G401.6 (cell line): ENCODE measurements around the gene CREB3.

Experiments used
- FAIRE-seq: peaks from 2 replicates; lab custom pipeline; 2012; peaks lifted over from hg19 to GRCh38; lab: Jason Lieb, UNC

CREB3 gene

DNA sequence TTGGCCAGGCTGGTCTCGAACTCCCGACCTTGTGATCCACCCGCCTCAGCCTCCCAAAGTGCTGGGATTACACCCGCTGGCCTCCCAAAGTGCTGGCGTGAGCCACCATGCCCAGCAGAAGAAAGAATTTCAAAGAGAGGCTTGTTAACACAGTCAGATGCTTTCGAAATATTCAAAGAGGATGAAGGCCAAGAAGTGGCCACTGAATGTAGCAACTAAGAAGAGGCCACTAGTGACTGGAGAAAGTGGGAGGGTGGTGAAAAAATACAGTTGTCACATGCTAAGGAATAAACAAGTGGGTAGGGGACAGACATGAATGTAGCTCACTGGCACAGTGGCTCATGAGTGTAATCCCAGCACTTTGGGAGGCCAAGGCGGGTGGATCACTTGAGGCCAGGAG, 29.8 kb upstream of the CREB3 start:
- no peak for FAIRE-seq

DNA sequence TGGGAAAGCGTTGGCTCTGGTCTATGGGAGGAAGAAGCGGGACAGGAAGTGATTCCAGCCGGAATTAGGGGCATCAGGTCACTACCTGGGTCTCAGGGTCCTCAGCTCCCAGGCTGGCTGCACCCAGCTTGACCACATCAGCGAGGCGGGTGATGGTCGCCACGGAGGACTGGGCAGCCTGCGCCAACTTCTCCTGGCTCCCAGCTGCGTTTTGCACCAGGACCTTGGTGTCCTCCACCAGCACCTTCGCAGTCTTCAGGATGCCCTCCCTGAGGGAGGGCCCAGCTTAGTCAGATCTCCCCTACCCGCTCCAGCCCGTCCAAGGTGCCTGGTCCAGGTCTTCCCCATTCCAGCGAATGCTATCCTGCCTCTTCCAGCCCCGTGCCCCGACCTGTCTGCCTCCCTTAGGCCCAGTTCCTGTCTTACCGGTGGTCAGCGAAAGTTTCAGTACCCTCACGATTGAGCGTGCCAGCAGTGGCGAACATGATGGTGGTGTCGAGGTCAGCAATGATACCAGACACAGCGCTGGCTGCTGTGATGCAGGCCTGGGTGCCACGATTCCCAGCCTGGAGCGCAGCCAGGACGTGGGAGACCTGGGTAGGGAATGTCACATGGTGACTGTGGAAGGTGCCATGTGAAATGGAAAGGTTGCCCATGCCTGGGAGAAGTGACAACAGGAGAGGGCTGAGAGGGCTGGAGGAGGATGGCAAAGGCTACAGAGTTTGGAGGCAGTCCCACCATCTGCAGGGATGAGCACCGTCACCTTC, 28.4 kb upstream of the CREB3 start:
- FAIRE-seq = no peak

DNA sequence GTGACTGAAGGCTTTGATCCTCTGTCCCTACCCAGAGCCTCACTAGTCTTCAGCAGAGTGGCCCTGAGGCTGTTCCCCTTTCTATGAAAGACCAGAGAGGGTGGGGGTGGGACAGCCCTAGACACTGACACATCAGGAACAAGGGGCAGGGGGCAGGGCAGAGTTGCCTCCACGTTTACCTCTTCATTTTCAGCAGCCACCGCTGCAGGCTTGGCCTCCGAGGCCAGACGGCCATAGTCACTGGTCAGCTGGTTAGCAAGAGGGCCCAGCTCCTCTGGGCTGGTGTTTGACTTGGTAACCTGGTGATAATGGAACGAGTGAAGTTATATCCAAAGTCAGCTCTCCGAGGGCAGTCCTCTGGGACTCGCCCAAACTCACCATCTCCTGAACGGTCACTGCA, 27.1 kb upstream of the CREB3 start:
- no peak for FAIRE-seq

DNA sequence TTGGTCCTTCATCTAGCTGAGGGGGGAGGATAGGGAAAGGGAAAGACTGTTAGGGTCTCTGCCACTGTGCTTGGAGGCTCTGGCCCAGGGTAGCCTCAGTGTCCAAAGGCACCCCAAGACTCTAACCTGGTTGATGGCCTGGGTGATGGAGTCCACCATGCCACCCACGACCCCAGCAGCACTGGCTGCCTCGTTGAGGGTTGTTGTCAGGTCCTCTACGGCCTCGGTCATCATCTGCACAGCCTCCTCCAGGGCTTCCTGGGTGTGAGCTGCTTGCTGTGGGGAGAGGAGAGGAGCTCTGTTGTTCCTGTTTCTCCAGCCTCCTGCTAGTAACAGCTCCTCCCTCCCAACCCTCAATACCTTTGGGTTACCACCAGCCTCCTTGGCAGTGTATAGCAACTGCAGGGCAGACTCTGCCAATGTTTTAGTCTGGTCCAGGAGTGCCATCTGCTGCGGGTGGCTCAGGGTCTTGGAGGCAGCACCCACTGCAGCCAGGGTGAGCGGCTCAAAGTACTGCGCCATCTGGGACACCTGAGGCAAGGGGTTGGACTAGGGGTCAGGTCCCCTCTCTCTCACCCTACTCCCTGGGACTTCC, 26.5 kb upstream of the CREB3 start:
- FAIRE-seq = no peak

DNA sequence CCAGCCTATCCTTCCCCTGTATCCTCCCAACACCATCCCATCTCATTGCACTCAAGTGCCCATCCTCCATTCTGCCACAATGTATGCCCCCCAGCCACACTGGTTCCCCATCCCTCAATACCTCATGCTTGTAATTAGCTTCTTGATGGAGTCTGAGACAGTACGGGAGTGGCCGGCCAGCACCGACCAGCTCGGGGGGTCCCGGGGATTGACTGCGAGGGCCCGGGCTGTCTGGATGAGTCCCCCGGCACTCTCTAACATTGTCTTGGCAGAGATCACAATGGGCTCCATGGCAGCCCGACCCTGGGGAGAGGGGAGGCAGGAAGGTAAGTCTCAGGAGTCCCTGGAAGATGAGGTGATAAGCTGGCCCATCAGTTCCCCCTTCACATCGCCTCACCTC, 25.5 kb upstream of the CREB3 start:
- FAIRE-seq = no peak

DNA sequence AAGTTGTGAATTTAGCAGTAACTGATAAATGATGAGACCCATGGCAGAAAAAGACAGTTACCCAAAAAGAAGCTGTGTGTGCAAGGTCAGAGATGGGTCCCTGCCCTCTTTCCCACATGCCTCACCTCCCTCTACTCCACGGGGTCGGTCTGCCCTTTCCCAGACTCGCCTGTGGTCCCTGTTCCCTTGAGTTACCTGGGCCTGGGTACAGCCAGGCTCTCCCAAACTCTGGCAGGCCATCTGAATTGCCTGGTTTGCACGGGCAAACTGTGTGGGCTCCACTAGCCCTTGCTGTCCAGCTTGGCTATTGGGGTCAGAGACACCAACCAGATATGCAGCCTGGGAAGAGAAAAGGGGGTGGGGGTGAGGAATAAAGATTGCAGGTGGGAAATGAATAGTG, 24.3 kb upstream of the CREB3 start:
- no peak for FAIRE-seq

DNA sequence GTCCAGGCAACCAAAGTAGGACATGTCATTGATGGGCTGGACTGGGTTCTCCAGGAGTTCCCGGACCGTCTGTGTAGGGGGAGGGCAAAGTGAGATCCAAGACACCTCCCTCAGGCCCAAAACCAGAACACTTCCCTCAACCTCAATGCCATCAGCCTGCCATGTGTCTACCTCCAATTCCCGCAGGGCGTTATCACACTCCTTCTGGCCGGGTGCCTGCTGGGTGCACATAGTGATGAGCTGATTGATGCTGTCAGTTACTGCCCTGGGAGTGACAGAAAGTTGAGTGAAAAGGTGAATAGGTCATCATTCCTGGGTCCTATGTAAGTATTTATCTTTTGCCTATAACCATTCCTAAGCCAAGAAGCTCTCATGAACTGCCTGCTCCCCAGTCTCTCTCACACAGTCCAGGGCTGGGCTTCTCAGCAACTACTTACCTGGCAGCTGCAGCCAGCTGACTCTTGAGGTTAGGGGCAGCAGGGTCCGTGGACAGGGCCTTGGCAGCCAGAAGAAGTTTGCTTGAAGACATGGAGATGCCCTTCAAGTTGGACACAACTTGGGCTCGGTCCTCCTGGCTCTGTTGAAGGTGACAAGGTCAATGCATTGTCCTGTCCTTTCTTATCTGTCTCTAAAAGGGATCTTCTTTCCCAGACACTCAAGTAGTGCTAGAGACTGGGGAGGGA, 21.5 kb upstream of the CREB3 start:
- no peak for FAIRE-seq

DNA sequence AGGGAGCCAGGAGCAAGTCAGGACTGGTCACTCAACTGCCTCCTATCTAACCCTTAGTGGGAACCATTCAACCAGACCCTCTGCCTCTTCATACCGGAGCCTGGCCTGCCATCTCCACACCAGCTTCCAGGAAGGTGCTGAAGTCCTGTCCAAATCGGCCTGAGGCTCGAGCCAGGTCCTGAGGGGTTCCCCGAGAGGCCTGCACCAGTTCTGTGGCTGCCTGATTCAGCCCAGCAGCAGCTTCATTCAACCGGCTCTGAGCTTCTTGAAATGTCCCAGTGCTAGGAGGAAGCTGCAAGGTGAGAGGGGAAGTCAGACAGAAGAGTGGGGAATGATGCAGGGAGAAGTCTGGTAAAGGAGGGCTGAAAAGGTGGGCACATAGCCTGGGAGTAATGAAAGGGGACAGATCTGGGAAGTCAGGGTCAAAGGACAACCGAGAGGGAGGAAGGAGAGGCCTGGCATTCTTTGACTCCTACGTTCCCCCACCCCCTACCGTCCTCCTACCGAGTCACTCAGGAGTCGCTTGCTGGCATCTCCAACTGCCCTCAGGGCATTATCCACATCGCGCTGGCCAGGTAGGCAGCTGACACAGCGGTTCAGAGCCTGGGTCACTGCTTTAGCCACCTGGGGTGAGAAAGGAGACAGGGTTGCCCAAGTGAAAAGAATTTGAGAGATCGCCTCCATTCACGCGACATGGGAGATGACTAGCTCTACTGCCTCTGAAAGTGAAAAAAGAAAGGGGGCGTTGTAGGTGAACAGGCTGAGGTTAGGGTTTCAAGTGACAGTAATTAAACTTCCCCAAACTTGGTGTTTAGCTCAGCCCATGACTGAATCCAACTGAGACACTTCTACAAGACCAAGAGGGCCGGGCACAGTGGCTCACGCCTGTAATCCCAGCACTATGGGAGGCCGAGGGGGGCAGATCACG, 20.7 kb upstream of the CREB3 start:
- no peak for FAIRE-seq

DNA sequence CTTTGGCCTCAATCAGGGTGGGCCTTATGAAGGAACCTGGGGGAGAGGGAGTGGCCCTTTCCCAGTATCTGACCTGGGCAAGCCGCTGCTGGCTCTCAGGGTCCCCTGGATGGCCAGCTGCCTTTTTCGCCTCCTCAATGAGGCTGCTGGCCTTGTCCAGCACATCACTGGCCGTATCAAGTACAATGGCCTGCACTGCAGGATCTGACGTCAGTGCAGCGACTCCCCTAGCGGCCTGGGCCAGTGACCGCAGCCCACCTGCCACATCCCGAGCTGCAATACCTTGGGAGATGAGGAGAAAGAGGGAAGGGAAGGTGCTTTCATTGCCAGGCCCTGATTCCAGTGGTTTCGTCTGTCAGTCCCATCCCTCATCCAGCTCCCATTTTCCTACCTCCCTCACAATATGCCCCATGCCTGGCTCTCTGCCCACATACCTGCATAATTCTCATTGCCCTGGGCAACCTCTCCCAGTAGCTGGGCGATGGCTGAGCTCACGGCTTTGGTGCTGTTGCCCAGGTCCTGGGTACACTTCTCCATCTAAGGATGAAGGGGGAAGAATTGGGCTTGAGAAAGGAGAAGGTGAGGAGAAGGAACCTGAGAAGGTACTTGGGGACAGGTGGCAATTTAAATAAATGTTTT, 19.6 kb upstream of the CREB3 start:
- no peak for FAIRE-seq

DNA sequence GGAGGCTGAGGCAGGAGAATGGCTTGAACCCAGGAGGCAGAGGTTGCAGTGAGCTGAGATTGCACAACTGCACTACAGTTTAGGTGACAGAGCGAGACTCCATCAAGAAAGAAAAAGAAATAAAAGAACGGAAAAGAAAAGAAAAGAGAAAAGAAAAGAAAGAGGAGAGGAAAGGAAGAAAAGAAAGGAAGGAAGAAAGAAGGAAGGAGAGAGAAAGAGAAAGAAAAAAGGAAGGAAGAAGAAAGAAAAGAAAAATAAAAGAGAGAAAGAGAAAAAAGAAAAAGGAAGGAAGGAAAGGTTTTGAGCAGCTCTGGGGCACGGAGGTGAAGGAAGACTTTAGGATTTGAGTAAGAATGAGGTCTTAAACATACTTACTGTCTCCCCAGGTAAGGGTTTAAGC, 18.9 kb upstream of the CREB3 start:
- FAIRE-seq = no peak

DNA sequence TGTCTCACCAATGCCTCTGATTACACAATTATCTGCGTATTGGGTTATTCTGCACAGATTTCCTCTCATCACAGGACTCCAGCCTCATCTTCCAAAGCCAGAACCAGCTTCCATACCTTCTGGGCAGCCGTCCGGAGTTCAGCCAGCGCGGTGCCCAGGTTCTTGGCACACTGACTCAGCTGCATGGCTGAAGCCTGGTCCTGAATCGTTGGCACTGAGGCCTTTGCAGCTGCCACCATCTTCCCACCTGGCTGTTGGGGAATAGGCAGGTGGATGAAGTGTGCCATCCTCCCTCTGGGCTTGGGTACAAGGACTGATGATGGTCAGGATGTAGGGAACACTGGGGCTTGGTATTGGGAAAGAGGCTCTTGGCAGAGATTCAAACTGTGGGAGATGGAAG, 18.3 kb upstream of the CREB3 start:
- FAIRE-seq = no peak

DNA sequence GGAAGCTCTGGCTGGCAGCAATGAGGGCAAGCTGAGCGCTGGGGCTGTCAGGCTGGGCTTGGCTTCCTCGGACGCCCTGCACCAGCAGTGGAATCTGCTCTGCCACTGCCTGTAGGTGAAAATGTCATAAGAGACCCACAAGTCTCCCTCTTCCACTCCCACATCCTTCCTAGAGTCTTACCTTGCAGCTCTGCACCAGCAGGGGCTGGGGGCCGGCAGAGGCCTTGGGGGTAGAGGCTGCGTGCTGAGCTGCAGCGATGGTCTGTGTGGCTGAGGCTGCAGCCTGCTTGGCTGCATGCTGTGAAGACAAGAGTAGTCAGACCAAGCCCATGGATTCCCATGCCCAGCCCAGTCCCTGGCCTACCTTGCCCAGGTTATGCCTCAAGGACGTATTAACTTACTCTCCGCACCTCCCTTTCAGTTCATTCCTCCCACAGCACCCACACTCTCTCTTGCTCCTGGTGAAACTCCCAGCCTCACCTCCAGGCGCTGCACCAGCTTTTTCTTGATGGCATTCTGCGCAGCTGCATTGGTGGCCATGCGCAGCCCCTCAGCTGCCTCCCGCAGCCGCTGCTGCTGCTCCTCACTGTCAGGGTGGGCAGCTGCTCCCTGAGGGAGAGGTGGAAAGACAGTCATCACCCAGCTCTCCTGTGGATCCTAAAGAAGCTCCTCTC, 17.8 kb upstream of the CREB3 start:
- FAIRE-seq = no peak

DNA sequence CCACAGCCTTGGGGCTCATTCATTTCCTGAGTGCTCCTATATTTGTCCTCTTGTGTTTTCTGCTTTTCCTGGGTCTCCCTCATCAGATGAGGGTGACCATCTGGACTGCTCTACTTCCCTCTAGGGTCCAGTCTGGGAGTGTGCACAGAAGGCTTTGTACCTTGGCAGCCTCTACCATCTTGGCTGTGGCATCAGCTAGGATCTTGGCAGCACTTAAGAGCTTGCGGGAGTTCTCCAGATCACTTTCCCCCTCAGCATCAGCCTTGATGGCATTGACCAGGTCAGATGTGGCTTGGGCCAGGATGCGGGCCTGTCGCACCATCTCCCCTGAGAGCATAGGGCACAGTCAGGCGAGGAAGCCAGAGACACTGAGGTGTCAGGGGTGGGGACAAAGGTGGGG, 16.2 kb upstream of the CREB3 start:
- no peak for FAIRE-seq

DNA sequence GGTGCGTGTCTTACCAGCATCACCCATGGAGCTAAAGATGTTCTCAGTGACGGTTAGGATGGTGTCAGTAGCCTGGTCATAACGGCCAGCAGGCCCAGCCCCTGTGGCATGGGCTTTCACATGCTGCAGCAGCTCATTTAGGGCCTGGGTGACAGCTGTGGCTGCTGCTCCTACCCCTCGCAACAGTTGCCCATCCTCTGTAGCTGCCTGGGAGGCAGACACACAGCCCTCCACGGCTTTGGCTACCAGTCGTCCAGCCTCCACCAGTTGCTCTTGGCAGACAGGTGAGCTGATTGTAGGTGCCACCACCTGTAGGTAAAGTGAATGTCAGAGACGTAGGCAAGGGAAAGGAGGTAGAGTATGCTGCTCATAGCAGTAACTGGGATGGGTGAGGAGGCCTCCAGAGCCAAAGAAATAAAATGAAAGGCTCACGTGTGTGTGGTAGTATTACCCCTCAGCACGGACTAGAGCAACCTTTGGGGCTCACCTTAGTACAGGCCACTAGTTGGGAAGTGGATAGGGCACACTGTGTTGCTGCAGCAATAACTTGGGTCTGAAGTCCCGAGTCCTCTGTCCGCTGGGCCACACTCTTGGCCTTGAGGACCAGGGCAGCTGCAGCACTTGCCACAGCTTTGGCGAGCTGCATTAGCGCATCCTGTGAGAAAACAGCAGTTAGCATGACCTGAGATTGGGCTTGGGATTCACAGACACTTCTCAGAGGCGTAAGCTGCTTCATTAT, 15.2 kb upstream of the CREB3 start:
- FAIRE-seq = no peak

DNA sequence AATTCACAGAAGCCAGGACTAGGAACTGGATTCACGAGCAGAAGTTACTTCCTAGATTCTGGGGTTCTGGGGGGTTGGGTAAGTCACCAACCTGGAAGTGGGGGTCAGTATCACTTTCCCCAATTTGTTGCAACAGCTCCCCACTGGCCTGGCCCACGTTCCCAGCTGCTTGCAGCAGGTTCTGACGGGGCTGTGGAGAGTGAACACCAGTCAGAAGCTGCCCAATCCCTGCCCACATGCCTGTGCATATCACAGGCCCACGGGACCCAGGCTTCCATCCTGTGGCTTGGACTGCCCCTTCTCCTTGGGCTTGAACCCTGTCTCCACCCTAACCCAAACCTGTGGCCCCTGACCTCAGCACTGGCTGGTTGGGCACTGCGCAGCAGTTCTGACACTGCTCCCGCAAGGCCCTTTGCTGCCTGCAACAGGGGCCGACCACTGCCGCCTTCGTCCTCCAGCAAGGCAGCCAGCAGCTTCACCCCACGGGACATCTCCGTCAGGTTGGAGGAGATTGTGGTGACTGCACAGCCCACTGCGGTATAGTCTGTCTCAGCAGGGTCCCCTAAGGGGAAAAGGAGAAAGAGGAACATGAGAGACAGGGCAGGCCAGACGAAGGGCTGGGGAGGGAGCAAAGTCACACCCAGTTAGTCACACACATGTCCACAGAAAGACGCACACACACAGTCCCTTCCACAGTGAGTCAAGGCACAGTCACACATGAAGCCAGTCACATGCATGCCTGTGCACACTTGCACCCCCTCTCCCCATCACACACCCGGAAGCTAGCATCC, 13.6 kb upstream of the CREB3 start:
- no peak for FAIRE-seq

DNA sequence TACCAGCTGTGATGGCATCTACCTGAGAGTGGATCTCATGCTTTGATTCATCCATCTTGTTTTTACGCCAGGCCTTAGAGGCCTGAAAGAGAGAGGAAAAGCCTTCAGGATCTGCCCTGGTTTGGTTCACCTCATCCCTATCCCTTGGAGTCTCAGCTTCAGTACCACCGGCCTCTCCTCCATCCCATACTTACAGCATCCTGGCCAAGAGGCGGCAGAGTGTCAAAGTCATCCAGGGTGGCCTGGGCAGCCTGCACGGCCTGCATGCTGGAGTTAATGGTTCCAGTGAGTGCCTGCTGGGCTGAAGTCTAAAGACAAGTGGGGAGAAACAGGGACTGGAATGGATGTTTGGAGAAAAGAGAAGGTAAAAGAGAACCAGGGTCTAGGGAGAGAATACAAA, 12.9 kb upstream of the CREB3 start:
- FAIRE-seq = no peak

DNA sequence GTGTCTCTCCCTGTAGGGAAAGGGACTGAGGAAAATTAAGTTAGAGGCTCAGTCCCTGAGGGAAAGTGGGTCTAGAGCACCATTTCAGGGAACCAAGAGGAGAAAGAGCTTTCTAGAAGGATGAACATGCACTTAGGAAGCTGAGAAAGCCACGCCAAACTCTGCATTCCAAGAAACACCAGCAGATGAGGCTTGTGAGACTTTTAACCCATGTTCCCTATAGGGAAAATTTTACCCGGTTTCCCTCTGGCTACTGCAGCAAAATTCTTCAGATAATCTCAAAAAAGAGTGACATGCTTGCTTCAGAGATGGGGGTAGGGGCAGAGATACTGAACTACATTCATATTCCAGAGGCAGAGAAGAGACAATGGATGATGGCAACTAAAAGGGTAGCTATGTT, 9.0 kb upstream of the CREB3 start:
- FAIRE-seq = no peak

DNA sequence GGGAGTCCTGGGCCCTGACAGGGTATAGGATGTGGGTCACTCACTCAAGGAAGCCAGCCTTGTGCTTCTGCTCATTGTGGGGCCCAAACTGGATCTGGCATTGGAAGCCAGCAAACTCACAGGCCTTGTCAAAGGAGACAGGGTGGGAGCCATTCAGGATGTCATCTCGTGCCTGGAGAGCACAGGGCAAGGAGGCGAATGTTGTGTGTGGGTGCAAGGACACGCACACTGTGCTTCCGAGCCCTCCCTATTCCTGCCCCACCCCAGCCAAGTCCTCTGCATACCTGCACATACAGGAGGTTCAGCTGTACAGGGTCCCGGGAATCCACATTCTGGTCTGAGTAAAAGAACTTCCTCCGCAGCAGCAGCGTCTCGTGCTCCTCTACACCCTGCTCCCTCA, 8.6 kb upstream of the CREB3 start:
- no peak for FAIRE-seq

DNA sequence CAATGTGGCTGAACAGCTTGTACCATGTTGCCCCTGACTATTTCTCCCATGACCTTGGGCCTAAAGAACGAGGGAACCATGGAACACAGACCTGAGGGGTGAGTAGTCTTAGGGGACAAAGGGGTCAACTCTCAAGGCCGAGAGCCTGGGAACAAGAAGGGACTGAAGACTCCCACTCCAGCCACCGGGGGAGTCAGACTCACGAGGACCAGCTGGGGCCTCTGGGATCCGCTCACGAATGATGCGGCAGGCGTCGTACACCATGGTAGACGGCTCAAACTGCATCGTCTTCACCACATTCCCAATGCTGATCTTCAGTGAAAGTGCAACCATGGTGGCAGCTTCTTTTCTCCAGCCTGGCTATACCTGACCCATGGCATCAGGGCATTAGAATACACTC, 7.1 kb upstream of the CREB3 start:
- no peak for FAIRE-seq

DNA sequence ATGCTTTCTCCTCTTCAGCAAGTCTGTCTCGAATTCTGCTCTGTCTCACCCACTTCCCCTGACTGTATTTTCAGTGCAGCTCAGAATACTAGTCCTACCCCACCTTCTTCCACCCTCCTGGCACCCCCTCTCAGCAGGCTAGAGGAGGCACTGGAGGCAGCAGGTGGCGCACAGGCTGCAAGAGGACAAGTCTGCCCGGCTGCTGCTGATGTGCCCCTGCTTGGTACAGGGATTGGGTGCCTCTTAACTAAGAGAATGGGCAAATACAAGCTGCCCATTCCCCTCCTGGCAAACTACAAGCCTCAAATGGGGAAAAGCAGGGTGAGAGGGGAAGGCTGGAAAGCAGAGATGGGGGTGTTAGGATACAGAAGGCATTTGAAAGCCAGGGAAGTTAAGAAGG, 5.5 kb upstream of the CREB3 start:
- no peak for FAIRE-seq
